AML-193 (cell line): Measurements from ENCODE around the gene PDLIM4.

Source experiments
- DNase-seq, 2 experiments: peaks; one replicate each; lab custom pipeline; 2025; lab: John Stamatoyannopoulos, UW

The PDLIM4 gene

GRCh38 chr5:132267166-132267739 is 9.8 kb downstream of the PDLIM4 start:
- no peak for DNase-seq

GRCh38 chr5:132267931-132268768 is 10.7 kb downstream of the PDLIM4 start:
- DNase-seq: no peak

- DNase-seq: no peak
Observed at GRCh38 chr5:132268769-132269551, 11.5 kb downstream of the PDLIM4 start.

GRCh38 chr5:132269635-132270334 is 12.3 kb downstream of the PDLIM4 start:
- no peak for DNase-seq

- DNase-seq: no peak
Observed at GRCh38 chr5:132270335-132270665, 12.8 kb downstream of the PDLIM4 start.

- no peak for DNase-seq
Observed at GRCh38 chr5:132270706-132271105, 13.2 kb downstream of the PDLIM4 start.

GRCh38 chr5:132271251-132272246 is 14.1 kb downstream of the PDLIM4 start:
- no peak for DNase-seq

- peak; percentile 62 to 71 for DNase-seq
Observed at GRCh38 chr5:132272311-132273210, 15.1 kb downstream of the PDLIM4 start.

- no peak for DNase-seq
Observed at GRCh38 chr5:132273631-132274030, 16.1 kb downstream of the PDLIM4 start.

- no peak for DNase-seq
Observed at GRCh38 chr5:132274050-132274792, 16.7 kb downstream of the PDLIM4 start.

GRCh38 chr5:132275367-132276220 is 18.1 kb downstream of the PDLIM4 start:
- no peak for DNase-seq

- DNase-seq: no peak
Observed at GRCh38 chr5:132277256-132277655, 19.8 kb downstream of the PDLIM4 start.

GRCh38 chr5:132277971-132278853 is 20.7 kb downstream of the PDLIM4 start:
- no peak for DNase-seq

GRCh38 chr5:132279801-132280200 is 22.3 kb downstream of the PDLIM4 start:
- no peak for DNase-seq

GRCh38 chr5:132280371-132281240 is 23.1 kb downstream of the PDLIM4 start:
- no peak for DNase-seq
